Psoas muscle (tissue), 8 donors: ENCODE results near the gene JOSD2. TPM values are rescaled to one million over a fixed set of nuclear protein-coding genes. Genes with fewer than 3 reads are reported as not detected.

Experiments
- ATAC-seq, 4 donors: fragments of 200-7000 bp; cut with Tn5 transposase; one replicate each; pipeline ENCODE4 v1.9.1; 2020; ENCODE audit warnings: moderate library complexity in 3 of 4, mild to moderate bottlenecking in 2 of 4
- DNase-seq, 2 donors: peaks; one replicate each; pipeline ENCODE4 v3.0.0-alpha.2; 2020
- H3K27ac ChIP-seq: fragments of 200-600 bp; one replicate; pipeline ENCODE4 v1.8.0; 2022
- H3K27me3 ChIP-seq, 3 donors: fragments of 200-600 bp in 1 of 3; one replicate each; pipeline versions ENCODE4 v1.6.1 to v1.8.0; 2013 to 2022; ENCODE audit warnings: low read length in 2 of 3, mild to moderate bottlenecking in 2 of 3, moderate library complexity in 1 of 3; ENCODE audit not compliant: insufficient read depth in 3 of 3
- H3K36me3 ChIP-seq, 2 donors: fragments of 200-600 bp in 1 of 2; one replicate each; pipeline versions ENCODE4 v1.6.1 to v1.8.0; 2013 to 2022; ENCODE audit warnings: low read depth in 1 of 2, mild to moderate bottlenecking in 1 of 2, moderate library complexity in 1 of 2; ENCODE audit not compliant: insufficient read depth in 1 of 2
- H3K4me1 ChIP-seq: fragments of 200-600 bp; one replicate; pipeline ENCODE4 v1.8.0; 2022
- H3K4me3 ChIP-seq: fragments of 200-600 bp; one replicate; pipeline ENCODE4 v1.8.0; 2022; ENCODE audit warnings: mild to moderate bottlenecking
- H3K9me3 ChIP-seq: fragments of 200-600 bp; one replicate; pipeline ENCODE4 v1.8.0; 2022
- whole genome bisulfite sequencing, 3 donors: extraction: QIAGEN DNeasy Blood & Tissue Kit; methylation state at CpG; one replicate each; pipeline versions ENCODE4 v1.1.6 to v1.1.7; 2013; 5-methylcytosine and 5-hydroxymethylcytosine counted together
- intact Hi-C, 2 donors: fragments of 100-400 bp; cut with DNase I; formaldehyde crosslinking; loops; one replicate each; pipeline versions ENCODE4 v1.11.0 to v1.14.2; 2022
- polyA plus RNA-seq, 3 donors: library from polyadenylated mRNA; stranded (reverse); fragments of 200-250 nt; gene quantifications; one replicate each; pipeline ENCODE4 v1.2.3, GENCODE V29; 2013
- total RNA-seq, 4 donors: library from RNA; stranded (reverse); fragmentation: NEBNext Ultra II Directional in 2 of 4; extraction: Animal tissue kit (Norgen Biotek cat#: 25700) in 2 of 4; gene quantifications; one replicate each; pipeline versions ENCODE4 v1.2.1 to v1.2.4, GENCODE V29; 2021 to 2023
- TF ChIP-seq, protein P1 (sequence below): fragments of 200-600 bp; IDR thresholded peaks from one replicate; pipeline ENCODE4 v1.8.0; 2022; ENCODE audit warnings: antibody characterized with exemption
- donor health status: healthy with polysubstance abuse.
- donor health status: DM: no; HTN: no; CAD: no; lungs with moderate emphysema.
- donor health status: Bipolar disorder and iron deficiency.
- donor health status: healthy.
- donor health status: DM: yes; HTN: yes; CAD: no.
- donor health status: DM: no; HTN: no; CAD: no.
- donor health status: DM: no; HTN: no; CAD: no.
- donor health status: DM: yes; HTN: yes; CAD: no.

The JOSD2 gene
- total and polyA plus RNA-seq, 7 donors: 28.5 to 87.2 (median 41.0) TPM

DNA sequence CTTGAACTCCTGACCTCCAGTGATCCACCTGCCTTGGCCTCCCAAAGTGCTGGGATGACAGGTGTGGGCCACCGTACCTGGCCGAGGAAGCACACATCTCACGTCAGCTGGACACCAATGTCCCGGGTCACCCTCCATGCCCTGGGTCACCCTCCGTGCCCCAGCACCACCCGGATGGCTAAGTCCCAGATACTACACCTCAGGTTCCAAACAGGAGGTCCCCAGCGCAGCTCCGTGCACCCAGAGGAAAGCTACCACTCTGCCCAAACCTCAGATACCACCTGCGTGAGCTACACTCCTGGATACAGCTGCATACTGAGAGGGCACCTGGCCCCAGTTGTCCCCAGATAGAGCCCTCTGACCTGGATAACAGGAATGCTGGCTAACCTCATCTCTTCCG, 43.2 kb upstream of the JOSD2 start:
- ATAC-seq (no peak), DNase-seq (no peak)
- TF ChIP-seq, protein P1, sequence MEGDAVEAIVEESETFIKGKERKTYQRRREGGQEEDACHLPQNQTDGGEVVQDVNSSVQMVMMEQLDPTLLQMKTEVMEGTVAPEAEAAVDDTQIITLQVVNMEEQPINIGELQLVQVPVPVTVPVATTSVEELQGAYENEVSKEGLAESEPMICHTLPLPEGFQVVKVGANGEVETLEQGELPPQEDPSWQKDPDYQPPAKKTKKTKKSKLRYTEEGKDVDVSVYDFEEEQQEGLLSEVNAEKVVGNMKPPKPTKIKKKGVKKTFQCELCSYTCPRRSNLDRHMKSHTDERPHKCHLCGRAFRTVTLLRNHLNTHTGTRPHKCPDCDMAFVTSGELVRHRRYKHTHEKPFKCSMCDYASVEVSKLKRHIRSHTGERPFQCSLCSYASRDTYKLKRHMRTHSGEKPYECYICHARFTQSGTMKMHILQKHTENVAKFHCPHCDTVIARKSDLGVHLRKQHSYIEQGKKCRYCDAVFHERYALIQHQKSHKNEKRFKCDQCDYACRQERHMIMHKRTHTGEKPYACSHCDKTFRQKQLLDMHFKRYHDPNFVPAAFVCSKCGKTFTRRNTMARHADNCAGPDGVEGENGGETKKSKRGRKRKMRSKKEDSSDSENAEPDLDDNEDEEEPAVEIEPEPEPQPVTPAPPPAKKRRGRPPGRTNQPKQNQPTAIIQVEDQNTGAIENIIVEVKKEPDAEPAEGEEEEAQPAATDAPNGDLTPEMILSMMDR: no peak
- intact Hi-C loops: loop anchor here in 1 of 2 donors (10.0 kb wide), 1 partner anchor 189 kb away; the partner anchor contains the start of gene NAPSA
- peaks cover 4% of the 10 kb centered on the region for H3K4me1 ChIP-seq
- no peaks in the 10 kb centered on the region for H3K9me3 ChIP-seq
- H3K4me3 ChIP-seq: no peak overlapping the region
- 83 to 90% (median 87%) methylated on average over 10 of the region's 10 CpGs for WGBS, 3 donors
- H3K36me3 ChIP-seq: no peaks in the 10 kb centered on the region
- H3K27ac ChIP-seq: no peak overlapping the region
- H3K27me3 ChIP-seq: peaks cover 0 to 67% (median 22%) of the 10 kb centered on the region in 3 donors

DNA sequence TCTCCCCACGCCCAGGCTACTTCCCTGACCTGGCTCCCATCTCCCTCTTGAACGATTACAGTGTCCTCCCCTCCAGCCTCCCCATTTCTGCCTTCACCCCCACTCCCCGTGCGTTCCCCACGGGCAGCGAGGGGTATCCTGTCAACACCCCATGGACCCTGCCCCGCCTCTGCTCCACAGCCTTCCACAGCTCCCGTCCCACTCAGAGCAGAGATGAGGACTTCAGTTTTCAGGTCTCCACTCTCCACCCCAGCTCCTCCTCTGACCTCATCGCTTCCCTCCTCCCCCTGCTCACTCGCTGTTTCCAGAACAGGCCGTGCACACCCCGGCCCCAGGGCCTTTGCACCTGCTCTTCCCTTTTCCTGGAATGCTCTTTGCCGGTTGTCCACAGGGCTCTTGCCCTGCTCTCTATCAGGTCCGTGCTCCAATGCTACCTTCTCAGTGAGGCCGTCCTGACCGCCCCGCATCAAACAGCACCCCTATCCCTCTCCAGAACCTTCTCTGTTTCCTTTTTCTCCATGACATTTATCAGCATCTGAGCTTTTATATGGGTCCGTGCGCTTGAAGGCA, 42.2 kb upstream of the JOSD2 start:
- no peak for DNase-seq
- 70 to 73% (median 72%) methylated on average over 19 of the region's 19 CpGs for WGBS, 3 donors
- Histone ChIP-seq H3K4me3 (no peak overlapping the region), H3K9me3 (no peaks in the 10 kb centered on the region), H3K36me3 (no peaks in the 10 kb centered on the region), H3K27me3 (peaks cover 0 to 63% (median 23%) of the 10 kb centered on the region in 3 donors), H3K27ac (no peak overlapping the region), H3K4me1 (peaks cover 4% of the 10 kb centered on the region)
- TF ChIP-seq, protein P1: no peak
- intact Hi-C loops: loop anchor here in 1 of 2 donors (10.0 kb wide), 1 partner anchor 188 kb away; the partner anchor contains the start of gene NAPSA
- no peak for ATAC-seq

DNA sequence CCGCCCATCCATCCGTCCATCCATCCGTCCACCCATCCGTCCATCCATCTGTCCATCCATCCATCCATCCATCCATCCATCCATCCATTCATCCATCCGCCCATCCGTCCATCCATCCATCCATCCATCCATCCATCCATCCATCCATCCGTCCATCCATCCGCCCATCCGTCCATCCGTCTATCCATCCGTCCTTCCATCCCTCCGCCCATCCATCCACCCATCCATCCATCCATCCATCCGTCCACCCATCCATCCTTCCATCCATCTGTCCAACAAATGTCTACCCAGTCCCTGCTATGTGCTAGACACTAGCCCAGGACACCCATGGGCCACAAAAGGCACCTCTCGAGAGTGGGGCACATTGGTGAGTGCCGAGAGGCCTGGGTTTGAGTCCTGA, 41.5 kb upstream of the JOSD2 start:
- no peak for DNase-seq
- Histone ChIP-seq H3K9me3 (no peaks in the 10 kb centered on the region), H3K36me3 (no peaks in the 10 kb centered on the region), H3K4me3 (no peak overlapping the region), H3K27ac (no peak overlapping the region), H3K27me3 (peaks cover 0 to 65% (median 23%) of the 10 kb centered on the region in 3 donors), H3K4me1 (peaks cover 4% of the 10 kb centered on the region)
- intact Hi-C loops: loop anchor here in 1 of 2 donors (10.0 kb wide), 1 partner anchor 188 kb away; the partner anchor contains the start of gene NAPSA
- WGBS, 3 donors: 78 to 80% (median 78%) methylated on average over 13 to 15 of the region's 15 CpGs
- no peak for ATAC-seq
- TF ChIP-seq, protein P1: no peak

DNA sequence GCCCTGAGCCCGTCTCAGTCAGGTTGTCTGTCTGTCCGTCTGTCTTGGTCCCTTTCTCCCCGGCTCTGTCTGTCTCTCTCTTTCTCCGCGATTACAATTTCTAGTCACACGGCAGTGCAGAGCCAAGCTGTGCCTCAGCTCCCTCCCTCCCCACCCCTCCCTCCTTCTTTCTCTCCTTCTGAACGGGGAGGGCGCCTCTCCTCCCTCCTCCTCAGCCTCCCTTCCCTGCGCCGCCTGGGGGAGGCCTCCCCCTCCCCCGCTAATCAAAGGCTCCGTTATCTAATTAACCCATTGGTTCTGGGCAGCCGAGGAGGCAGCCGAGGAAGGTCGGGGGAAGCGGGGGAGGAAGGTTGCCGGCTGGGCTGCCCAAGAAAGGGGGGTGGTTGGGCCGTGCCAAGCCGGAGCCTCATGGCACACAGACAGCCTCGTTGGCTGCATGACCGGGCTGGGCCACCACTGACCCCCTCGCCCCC, 40.8 kb upstream of the JOSD2 start:
- 1 to 2% (median 1%) methylated on average over 21 to 22 of the region's 22 CpGs for WGBS, 3 donors
- TF ChIP-seq, protein P1: no peak
- no peaks in the 10 kb centered on the region for H3K9me3 ChIP-seq
- peaks cover 0 to 58% (median 20%) of the 10 kb centered on the region in 3 donors for H3K27me3 ChIP-seq
- H3K4me1 ChIP-seq: peaks cover 4% of the 10 kb centered on the region
- ATAC-seq (no peak), DNase-seq (no peak)
- H3K27ac ChIP-seq: no peak overlapping the region
- no peaks in the 10 kb centered on the region for H3K36me3 ChIP-seq
- intact Hi-C loops: loop anchor here in 1 of 2 donors (10.0 kb wide), 1 partner anchor 187 kb away; the partner anchor contains the start of gene NAPSA
- H3K4me3 ChIP-seq: no peak overlapping the region
